NK-92 (cell line): Measurements from ENCODE around the gene LMOD1.
A peak's percentile ranks its signal among the peaks of the same experiment; 100 is the strongest.
"Not testable (repeated sequence)": the region's sequence is repeated elsewhere in the genome, so short reads cannot be mapped to it uniquely, and the experiment has no call there.

Source experiments
- DNase-seq: peaks from one replicate; lab custom pipeline; 2025; ENCODE audit not compliant: unreplicated experiment; lab: John Stamatoyannopoulos, UW

LMOD1 gene

DNA sequence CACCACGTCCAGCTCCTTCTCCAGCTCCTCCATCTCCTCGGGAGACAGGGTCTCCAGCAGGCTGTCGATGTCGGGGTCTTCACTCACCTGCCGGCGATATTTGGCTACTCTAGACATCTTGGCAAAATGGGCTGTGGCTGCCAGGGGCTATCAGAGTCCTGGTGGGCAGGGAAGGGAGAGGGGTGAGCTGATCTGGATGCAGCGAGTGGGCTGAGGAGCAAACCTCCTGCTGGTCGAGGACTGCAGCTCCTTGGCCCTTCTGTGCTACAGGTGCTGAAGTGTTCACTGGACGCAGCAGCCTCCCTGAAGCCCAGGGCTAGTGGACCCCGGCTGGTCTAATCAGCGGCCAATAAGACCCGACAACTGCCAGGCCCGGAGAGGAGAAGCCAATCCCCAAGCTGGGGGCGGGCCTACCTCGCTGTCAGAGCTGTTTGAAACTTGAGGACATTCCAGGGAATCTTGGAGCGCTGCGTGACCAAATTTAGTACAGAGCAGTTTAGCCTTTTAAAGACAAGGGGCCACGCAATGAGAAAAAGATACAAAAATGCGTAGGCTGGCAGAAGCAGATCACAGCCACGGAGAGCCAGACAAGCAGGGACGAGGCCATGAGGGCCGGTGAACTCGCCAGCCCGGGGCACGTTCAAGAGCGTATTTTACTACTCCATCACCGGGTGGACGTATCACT, at the start of gene LMOD1:
TSS of gene LMOD1 (minus strand) at position 325 of the 685 bp plus-strand sequence. CDS start at position 117, 208 bp downstream.
- DNase-seq = no peak

DNA sequence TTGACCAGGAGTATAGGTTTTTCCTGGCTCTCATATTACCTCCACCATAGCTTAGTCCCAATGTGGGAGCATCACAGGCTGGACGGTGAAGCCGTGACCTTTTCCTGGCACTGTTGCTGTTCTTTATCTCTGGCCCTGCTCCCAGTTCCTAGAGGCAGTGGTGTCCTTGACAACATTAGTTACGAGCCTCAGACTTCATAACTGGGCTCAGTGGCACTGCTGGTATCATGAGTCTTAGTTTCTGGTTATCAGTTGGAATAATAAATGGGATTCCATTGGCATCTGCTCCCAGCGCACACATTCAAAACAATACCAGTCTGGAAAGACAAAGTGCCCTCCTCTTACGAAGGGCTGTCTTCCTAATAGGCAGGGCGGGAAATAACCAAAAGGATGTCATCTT, 44.1 kb upstream of the LMOD1 start:
- DNase-seq = no peak

DNA sequence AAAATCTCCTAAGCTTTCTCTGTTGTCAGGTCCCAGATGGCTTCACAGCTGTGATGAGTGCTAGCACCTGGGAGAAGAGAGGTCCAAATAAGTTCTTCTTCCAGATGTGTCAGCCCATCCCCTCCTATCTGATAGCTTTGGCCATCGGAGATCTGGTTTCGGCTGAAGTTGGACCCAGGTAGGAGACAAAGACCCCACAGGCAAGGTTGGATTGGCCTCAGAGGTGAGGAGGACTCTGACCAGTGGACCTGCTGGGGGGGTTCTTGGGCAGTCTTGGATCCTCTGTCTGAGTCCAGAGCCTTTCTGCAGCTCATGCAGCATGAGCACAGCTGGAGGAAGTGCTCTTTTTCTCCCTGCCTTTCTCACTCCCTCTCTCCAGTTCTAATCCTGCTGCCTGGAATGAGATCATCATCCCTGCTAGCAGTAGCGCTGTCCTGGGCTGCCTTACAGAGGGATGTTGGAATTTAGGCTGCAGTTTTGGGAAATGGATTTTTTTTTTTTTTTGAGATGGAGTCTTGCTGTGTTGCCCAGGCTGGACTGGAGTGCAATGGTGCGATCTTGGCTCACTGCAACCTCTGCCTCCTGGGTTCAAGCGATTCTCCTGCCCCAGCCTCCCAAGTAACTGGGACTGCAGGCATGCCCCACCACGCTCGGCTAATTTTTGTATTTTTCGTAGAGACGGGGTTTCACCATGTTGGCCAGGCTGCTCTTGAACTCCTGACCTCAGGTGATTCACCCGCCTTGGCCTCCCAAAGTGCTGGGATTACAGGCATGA, 43.2 kb upstream of the LMOD1 start:
- DNase-seq = no peak

DNA sequence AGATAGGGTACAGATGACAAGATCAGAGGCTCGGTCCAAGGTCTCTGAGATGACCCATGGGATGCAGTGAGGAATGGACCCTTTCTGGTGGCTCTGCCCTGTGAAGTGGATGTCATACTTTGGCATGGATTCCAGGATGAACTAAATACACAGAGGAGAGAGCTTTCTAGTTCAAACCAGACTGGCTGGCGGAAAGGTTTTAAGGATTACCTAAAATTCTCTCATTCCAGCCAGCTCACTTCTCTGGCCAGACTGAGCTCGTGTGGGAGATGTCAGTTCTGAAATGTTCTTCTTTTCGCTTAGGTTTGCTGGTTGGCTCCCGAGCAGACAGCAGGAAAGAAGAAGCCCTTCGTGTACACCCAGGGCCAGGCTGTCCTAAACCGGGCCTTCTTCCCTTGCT, 42.3 kb upstream of the LMOD1 start:
- DNase-seq = no peak

DNA sequence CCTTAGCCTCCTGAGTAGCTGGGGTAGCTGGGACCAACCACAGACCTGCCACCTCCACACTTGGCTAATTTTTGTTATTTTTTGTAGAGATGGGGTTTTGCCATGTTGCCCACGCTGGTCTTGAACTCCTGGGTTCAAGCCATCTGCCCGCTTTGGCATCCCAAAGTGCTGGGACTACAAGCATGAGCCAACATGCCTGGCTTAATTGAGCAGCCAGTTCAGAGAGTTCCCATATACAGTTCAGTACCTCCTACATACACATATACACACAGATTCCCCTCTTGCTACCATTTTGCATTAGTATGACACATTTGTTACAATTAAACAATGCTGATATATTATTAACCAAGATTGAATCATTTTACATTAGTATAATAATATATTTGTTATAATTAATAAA, 39.0 kb upstream of the LMOD1 start:
- DNase-seq = no peak

DNA sequence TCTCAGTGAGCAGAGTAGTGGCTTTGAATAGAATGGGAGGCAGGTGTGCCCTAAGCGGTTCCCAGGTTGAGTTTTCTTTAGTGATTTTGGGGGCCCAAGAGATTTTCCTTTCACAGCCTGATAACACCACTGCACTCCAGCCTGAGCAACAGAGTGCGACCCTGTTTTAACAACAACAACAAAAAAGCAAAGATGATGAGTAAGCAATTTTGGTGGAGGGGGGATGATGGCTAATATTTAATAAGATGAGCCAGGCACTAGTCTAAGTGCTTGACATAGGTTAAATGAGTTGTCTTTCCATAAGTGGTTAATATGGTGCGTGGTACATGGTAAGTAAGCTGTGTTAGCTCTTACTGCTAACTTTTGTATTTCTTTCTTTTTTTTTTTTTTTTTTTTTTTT, 38.1 kb upstream of the LMOD1 start:
- no peak for DNase-seq

DNA sequence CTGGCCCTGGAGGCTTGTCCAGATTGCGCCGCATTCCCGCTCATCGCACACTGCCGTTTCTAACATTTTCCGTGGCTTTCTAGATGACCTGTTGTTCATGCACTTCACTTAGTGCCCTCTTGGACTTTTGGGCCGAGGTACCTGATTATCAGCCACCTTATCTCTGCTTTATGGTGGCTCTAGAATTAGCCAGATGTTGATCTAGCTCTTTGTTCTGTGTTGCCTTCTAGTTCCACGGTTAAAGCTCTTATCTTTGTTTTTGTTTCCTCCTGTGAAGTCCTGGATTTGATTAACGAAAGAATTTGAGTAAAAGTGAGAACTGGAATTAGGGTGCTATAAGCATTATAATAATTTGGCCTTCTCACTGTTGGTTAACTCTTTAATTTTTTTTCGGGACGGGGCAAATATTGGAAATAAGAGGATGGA, 37.0 kb upstream of the LMOD1 start:
- no peak for DNase-seq

DNA sequence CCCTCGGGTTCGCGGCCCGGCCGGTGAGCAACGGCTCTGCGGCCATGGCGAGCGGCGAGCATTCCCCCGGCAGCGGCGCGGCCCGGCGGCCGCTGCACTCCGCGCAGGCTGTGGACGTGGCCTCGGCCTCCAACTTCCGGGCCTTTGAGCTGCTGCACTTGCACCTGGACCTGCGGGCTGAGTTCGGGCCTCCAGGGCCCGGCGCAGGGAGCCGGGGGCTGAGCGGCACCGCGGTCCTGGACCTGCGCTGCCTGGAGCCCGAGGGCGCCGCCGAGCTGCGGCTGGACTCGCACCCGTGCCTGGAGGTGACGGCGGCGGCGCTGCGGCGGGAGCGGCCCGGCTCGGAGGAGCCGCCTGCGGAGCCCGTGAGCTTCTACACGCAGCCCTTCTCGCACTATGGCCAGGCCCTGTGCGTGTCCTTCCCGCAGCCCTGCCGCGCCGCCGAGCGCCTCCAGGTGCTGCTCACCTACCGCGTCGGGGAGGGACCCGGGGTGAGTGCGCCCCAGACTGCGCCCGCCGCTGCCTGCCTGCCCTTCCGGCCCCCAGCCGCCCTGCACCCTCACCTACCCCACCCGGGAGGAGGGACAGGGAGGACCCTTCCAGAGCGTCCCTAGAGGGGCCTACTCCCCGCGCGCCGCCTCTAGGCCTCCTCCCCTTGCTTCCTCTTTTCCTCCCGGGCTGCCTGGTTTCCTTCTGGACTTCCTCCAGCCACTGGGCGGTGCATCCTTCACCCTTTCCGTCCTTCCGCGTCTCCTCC, 36.5 kb upstream of the LMOD1 start, which contains the start of gene RNPEP:
TSS of gene RNPEP (plus strand) at position 26 of the 757 bp plus-strand sequence. CDS start at position 45, 19 bp downstream.
- no peak for DNase-seq

DNA sequence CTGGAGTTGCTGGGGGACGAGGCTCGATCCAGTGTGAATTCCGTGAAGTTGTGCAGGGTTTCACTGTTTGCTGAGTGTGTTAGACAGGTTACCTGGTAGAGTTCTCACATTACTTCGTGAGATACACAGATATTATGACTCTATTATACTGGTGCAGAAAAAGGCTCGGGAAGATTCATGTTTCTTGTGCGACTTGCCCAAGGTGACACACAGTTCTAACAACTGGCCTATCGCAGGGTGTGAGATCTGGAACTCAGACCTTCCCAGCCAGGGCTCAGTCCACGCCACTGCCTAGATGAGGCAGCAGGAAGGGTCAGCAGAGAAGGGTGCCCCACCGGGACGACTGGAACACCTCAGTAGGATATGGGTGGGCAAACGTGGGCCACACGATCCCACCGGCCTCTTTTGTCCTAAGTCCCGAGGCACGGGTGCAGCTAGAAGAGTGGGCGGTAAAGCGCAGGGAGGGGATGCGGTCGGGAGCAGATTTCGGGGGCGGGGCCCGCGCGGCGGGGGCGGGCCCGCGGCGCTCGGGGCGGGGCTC, 35.8 kb upstream of the LMOD1 start:
- DNase-seq = no peak

DNA sequence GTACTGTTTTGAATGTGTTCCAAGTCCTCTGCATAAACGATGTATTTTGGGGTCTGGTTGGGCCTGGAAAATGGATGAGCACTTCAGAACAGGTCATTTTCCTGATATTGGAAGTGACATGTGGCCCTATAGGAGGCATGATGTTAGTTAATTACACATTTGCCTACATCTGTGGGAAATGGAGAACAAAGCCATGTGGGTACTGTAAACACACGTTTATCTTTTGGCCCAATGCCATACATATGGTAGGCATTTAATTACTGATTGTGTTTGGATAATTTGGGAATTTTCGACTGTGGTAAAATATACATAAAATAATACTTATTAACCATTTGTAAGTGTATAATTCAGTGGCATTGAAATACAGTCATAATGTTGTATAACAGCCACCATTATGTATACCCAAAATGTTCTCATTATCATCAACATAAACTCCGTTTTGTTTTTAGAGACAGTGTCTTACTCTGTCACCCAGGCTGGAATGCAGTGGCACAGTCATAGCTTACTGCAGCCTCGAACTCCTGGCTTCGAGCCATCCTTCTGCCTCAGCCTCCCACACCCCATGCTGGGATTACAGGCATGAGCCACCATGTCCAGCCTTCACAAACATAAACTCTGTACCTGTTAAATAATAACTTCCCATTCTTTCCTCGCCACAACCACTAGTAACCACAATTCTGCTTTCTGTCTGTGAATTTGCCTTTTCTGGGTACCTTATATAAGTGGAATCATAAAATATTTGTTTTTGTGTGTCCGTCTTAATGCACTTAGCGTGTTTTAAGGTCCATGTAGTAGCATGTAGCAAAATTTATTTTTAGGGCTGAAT, 24.2 kb upstream of the LMOD1 start:
- no peak for DNase-seq

DNA sequence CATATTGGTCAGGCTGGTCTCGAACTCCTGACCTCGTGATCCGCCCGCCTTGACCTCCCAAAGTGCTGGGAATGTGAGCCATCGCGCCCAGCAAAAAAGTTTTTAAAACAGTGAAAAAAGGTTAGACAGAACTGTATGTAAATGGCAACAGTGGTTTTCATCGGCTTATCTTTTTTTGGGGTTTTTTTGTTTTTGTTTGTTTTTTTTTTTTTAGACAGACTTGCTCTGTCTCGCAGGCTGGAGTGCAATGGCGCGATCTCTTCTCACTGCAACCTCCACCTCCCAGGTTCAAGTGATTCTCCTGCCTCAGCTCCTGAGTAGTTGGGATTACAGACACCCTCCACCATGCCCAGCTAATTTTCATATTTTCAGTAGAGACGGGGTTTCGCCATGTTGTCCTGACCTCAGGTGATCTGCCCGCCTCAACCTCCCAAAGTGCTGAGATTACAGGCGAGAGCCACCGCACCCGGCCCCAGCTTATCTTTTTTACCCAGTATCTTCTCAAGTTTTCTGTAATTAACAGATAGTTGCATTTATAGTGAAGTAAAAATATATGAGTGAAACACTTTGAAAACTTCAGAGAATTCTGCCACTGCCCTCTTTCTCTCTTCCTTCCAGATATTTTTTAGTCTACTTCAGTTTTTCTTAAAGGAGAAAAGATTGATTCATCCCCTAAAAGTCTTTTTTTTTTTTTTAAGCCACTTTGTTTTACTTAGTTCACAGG, 22.0 kb upstream of the LMOD1 start:
- no peak for DNase-seq

DNA sequence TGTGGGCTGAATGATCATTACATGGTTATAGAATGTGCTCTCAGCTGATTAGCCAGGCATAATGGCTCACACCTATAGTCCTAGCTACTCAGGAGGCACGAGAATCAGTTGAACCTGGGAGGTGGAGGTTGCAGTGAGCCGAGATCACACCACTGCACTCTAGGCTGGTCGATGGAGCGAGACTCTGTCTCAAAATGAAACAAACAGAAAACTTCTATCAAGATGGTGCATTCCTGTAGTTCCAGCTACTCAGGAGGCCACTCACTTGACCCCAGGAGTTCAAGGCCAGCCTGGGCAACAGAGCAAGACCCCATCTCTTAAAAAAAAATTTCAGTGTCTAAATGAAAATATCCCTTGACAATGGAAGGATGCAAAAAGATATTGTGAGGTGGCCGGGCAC, 19.8 kb upstream of the LMOD1 start:
- no peak for DNase-seq

DNA sequence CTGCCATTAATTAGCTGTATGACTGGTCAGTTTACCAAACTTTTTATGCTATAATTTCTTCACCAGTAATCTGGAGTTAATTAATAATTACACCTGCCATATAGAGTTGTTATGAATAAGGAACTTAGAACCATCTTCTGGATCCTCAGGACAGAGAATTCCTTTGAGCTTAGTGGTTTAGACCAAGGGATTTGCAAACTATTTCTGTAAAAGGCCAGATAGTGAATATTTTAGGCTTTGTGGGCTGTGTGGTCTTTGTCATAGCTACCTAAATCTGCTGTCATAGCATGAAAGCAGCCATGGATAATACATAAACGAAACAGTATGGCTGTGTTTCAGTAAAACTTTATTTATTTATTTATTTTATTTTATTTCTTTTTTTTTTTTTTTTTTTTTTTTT, 17.9 kb upstream of the LMOD1 start:
- no peak for DNase-seq

DNA sequence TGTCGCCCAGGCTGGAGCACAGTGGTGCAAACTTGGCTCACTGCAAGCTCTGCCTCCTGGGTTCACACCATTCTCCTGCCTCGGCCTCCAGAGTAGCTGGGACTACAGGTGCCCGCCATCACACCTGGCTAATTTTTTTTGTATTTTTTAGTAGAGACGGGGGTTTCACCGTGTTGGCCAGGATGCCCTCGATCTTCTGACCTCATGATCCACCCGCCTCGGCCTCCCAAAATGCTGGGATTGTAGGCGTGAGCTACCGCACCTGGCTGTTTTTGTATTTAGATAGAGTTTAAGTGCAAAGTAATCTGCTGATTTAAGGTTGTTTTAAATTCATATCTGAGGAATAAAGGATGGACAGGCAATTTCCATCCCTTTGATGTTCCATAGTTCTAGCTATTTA, 16.0 kb upstream of the LMOD1 start:
- DNase-seq = not testable (repeated sequence)

DNA sequence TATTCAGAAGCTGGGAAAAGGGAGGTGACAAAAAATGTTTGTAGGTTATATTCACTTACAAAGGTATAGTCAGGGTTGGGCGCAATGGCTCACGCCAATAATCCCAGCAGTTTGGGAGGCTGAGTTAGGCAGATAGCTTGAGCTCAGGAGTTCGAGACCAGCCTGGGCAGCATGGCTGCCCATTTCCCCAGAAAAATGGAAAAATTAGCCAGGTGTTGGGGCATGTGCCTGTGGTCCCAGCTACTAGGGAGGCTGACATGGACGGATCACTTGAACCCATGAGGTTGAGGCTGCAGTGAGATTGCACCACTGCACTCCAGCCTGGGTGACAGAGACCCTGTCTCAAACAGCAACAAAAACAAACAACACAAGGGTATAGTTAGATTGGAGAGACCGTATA, 12.0 kb upstream of the LMOD1 start:
- DNase-seq = no peak

DNA sequence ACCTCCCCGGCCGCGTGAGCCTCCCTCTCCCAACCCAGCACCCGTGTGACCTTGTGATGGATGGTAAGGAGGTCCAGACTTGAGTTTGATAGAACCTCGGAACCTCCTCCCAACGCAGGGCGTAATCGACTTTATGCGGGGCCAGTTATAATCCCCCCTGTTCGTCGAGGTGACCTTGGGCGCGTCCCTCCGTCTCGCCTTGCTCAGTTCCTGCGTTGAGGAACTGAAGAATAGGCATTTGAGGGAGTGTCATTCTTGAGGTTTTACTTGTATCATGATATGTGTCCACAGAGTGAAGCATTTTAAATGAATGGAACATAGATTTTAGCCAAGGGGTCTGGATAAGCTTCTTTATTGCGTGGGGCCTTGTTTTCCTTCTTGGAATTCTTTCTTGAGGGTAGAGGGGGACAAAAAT, 9.4 kb upstream of the LMOD1 start:
- no peak for DNase-seq

DNA sequence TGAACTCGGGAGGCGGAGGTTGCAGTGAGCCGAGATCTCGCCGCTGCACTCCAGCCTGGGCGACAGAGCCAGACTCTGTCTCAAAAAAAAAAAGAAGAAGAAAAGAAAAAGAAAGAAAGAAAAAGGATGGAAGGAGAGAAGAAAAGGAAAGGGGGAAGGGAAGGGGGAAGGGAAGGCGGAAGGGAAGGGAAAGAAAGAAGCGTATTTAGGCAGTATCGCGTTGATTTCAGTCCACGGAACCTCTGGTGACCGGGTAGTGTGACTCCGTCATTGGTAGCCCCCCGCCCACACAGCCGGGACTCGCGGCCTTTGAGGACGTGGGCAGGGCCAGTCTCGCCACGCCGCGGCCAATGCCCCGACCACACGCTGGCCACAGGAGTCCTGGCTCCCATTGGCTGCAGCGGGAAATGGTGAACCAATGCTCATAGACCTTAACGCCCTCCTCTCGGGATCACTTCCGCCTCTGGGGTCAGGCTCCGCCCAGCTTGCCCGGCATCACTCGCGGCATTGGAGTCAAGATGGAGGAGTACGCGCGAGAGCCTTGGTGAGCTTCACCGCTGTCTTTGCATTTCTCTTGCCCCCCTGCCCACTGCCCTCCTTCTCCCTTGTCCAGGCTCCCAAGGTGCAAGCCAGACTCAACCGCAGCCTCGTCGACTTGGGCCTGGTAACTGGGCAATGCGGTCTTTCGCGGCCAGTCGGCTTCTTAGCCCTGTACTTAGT, 8.8 kb upstream of the LMOD1 start, which contains the start of gene TIMM17A:
TSS of gene TIMM17A (plus strand) at position 495 of the 720 bp plus-strand sequence. CDS start at position 519, 24 bp downstream.
- peak; percentile 43 for DNase-seq

DNA sequence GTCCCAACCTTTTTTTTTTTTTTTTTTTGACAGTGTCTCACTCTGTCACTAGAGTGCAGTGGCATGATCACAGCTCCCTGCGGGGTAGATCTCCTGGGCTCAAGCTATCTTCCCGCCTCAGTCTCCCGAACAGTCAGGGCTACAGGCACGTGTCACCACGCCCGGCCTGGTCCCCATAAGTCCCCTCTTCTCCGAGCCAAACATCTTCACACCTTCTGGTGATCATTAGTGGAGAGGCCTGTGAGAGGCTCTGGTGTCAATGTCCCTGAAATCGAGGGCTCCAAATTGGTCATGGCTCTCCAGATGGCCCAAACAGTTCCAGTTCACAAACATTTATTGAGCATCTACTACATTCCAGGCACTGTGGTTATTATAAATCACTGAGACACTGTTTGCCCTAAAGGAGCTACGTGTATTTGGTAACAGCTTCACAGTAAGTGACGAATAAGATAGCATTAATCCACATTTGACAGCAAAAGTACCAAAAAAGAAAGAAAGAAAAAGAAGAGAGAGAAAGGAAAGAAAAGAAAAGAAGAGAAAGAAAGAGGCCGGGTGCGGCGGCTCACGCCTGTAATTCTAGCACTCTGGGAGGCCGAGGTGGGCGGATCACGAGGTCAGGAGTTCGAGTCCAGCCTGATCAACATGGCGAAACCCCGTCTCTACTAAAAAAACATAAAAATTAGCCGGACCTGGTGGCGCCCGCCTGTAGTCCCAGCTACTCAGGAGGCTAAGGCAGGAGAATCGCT, 8.1 kb upstream of the LMOD1 start:
- no peak for DNase-seq
